CD4-positive, alpha-beta T cell treated with Interleukin-1 beta for 1 hour (primary cell): Measurements from ENCODE around the gene CHST3.
"Not testable (repeated sequence)": the region's sequence is repeated elsewhere in the genome, so short reads cannot be mapped to it uniquely, and the experiment has no call there.

Source experiments
- DNase-seq, 2 donors: peaks; one replicate each; pipeline ENCODE4 v3.0.0-alpha.2; 2020 to 2022

Gene CHST3

DNA sequence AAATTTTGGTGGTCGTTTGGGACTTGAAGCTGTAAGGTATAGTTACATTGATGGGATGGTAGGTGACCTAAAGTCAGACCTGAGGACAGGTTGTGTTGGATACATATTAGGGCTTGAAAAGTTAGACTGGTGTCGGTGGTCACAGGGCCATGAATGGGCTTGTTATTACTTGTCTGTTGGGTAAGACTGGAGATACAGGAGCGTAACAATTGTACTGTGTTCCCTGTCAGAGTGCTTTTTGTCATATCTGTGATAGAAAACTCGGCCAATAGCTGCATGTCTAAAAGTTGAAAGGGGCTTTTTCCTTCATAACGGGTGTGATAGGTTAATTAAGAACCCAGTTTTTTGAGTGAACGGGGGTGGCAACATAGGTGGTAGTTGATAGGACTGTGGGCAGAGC, 13.5 kb upstream of the CHST3 start:
- DNase-seq = no peak

DNA sequence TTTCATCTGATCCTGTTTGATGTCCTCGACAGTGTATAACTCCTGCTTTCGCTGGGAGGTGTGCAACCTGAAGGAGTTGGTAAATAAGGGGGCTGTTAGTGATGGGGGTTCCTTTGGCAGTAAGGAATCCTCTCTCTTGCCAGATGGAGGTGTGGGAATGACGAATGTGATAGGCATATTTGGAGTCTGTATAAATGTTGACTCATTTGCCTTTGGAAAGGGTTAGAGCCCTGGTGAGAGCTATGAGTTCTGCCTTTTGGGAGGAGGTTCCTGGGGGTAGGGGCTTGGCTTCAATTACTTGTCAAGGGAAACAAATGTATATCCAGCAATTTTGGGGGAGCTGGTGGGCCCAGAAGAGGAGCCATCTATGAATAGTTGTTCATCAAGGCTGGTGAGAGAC, 11.4 kb upstream of the CHST3 start:
- no peak for DNase-seq

DNA sequence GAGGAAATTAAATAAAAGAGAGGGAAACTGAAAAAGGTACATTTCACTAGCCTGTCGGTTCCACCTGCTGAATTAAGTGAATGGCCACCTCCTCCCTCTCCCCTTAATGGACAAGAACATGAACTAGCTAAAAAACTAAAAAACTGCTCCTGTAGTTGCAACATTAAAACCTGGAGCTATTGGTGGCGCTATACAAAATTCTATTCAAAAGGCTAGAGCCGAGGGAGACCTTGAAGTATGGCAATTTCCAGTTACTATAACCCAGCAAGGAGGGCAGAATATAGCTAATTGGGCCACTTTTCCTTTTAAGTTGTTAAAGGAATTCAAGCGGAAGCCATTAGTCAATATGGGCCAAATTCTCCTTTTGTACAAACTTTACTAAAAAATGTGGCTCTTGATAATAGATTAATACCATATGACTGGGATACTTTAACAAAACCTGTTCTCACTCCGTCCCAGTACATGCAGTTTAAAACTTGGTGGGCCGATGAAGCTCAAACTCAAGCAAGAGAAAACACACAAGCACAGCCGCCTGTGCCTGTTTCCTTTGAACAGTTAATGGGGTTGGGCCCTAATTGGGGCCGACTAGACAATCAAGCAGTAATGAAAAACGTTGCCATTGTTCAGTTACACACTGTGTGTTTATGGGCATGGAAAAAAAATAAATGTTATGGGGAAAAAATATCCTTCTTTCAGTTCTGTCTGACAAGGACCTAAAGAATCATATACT, 6.5 kb upstream of the CHST3 start:
- no peak for DNase-seq

DNA sequence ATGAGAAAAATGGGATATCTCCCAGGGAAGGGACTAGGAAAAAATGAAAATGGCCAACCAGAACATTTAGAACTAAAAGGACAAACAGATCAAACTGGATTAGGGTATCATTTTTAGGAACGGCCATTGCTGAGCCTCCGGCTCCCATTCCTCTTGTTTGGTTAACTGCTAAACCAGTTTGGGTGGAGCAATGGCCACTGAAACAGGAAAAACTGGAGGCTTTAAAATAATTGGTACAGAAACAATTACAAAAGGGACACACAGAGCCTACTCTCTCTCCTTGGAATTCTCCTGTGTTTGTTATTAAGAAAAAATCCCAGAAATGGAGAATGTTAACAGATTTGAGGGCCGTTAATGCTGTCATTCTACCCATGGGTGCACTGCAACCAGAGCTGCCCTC, 4.7 kb upstream of the CHST3 start:
- DNase-seq = no peak

DNA sequence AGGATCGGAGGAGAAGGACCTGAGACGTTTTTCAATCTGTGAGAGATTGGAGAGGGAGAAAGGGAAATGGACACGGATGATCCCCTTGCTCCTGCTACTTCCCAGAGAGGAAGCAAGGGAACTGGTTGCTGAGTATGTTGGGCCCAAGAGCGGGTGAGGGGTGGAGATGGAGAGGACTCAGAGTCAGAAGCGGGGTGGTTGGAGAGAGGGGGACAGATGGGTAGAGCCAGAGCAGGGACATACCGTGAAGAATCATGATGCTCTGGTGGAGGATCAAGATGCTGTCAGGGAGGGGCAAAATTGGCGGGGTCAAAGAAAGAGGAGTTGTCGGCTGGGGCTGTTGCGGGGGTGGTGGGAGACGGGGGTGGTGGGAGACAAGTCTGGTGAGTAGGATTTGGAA, 2.4 kb upstream of the CHST3 start:
- no peak for DNase-seq

DNA sequence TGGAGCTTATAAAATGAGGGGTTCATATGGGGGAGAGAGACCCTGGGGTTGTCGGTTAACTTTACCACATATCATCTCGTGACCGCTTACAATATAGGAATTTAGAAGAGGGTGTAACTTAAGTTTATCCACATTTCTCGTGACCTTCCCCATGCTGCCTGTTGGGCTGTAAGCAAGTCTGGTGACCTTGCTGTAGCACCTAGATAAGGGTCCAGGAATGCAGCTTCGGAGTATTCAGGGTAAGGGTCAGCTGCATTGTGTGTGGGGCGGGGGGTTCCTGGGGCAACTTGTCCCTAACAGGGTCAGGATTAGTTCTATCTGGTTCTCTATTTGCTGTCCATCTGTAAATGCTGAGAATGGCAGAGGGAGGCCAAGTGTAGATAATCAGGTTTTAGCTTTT, 1.3 kb upstream of the CHST3 start:
- DNase-seq = no peak

DNA sequence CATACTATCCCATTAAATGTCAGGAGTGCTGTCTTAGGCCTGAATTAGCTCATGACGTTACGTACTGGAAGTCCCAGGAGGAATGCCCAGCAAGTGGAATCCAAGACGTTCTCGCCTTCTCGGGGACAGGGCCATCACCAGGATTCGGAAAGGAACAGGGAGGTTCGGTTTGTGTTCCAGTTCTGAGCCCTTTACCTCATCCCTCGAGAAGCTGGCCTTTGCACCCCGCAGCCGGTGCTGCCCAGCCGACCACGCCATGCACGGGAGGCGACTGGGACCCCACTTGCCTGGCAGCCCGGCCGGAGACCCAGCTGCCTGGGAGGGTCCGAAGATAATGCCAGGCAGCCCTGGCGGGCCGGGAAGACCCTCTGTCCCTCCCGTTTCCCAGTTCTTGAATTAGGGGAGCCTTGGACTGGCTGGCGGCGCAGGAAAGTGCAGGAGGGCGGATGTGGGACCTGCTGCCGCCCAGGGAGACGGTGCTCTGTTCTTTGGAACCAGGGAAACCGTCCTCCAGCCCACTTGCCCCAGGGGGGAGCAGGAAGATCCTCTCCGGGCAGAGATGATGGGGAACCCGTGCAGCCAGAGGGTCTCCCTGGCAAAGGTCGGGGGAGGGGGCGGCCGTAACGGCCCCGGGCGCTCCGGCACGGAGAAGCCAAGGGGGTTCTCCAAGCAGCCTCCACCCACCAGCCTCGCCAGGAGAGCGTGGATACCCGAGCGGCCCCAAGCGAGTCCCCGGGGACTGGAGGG, 671 bp upstream of the CHST3 start:
- no peak for DNase-seq

DNA sequence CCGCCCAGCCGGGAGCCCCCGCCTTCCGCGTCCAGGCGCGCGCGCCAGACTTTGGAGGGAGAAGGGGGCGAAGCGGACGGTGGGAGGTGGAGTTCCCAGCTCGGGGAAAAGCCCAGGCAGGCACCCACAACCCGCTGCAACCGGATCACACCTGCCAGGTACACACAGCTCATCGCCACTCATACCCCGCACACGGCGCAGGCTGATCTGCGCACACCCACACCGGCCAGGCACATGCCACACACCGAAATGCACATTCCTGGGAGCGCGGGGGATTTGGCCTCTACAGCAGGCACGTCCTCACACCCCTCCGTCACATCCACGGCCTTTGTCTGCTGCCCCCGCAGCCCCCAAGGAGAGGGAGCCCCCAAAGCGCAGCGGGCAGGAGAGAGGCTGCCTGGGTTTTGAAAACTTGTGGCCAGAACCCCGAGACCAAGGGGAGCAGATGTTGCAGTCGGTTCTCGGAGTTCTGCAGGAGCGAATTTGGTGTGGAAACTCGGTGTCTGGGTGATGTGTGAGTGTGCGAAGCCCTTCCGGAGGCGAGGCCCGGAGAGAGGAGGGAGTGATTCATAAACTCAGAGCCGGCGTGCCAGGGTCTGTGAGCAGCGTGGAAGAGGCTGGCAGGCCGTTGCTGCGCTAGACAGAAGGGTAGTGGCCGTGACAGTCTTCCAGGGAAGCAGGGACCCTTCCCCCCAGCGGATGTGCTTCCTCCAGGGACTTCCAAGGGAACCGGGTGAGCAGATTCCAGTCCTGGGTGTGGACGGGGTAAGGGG, 734 bp downstream of the CHST3 start:
- DNase-seq = no peak

DNA sequence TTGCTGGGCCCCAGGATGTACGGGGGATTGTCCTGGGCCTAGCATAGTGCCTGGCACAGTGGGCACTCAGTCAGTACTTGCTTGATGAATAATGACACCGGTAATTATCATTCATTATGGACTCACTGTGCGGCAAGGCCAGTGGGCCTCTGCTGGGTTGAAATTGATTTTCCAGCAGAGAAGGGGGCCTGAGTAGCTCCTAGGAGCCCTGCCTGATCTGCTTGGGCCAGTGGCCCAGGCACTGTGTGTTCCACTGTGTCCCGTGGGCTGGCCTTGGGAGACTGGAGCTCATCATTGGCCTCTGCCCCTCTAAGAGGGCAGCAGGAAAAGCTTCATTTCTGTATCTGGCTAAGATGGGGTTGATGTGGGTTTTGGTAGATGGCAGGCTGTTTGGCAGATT, 1.4 kb downstream of the CHST3 start:
- no peak for DNase-seq

DNA sequence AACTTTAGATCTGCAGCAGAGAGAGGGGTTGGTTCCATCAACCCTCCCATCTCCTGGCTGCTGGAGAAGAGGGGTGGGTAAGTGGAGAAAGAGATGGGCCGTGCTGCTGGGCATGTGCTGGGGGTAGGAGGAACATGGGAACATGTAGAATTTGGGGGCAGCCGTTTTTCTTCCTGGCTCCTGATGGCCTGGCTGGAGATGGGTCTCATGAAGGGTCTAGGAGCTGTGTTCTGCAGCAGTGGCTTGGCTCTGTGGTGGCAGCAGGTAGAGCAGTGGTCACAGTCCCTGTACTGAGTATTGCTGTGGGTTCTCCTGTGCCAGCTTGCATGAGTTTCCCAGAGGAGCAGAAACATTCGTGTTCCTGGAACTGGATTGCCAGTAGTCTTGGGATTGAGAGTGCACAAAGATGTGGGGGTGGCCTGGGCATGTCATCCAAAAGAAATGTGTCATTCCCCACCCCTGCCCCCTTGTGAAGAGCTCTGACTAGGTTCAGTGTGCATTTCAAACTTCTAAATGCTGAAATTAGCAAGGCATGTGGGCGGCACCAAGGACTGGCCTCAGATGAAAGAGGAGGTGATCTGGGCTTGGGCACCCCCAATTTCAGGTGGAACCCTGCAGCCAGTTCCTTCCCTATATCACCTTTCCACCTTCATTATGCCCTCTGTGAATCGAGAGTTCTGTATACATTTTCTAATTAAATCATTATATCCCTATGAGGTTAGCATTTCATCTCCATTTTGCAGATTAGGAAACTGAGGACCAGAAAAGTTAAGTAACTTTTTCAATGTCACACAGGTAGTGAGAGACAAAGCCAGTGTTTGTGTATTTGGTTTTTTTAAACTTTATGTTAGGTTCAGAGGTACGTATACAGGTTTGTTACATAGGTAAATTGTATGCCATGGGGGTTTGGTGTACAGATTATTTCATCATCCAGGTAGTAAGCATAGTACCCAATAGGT, 2.1 kb downstream of the CHST3 start:
- DNase-seq = no peak

DNA sequence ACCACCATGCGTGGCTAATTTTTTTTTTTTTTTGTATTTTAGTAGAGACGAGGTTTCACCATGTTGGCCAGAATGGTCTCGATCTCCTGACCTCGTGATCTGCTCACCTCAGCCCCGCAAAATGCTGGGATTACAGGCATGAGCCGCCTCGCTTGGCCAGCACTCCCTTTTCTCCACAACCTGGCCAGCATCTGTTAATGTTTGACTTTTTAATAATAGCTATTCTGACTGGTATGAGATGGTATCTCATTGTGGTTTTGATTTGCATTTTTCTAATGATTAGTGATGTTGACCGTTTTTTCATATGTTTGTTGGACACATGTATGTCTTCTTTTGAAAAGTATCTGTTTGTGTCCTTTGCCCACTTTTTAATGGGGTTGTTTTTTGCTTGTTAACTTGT, 3.8 kb downstream of the CHST3 start:
- DNase-seq = not testable (repeated sequence)

DNA sequence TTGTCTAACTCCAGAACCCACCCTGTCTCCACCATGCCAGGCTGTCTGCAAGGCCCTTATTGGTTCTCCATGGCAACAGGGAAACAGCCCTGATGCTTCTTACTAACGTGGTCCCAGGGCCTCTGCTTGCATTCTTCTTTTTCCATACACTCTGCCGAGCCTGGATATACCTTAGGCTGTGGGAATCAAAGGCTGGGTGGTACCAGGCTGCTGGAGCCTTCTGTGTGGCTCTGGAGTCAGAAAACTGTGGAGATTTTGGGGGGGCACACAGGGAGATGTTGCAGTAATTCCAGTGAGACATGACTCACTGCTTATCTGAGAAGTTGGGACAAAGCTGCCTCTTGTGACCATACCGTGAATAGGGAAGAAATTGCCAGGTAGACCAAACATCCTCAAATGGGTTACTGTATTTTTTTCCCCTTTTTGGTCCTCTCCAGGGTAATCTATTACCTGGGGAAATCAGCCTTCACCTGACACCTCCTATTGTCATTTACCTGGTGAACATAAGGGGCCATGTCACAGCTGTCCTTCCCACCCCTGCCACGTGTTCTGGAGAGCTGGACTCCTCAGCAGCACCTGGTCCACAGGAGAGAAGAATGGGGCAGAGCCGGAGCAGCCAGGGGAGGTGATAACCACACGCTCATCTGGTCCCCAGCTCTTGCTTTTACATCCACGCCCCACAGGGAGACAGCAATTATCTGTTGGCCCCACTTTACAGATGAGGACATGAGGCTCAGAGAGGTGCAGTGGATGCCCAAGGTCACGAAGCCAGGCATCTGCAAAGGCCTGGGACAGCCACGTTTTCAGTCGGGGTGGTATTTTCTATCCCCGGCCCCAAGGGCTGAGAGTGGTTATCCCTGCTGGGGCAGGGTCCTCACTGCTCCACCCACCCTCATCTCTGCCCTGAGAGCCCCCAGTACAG, 4.6 kb downstream of the CHST3 start:
- no peak for DNase-seq

DNA sequence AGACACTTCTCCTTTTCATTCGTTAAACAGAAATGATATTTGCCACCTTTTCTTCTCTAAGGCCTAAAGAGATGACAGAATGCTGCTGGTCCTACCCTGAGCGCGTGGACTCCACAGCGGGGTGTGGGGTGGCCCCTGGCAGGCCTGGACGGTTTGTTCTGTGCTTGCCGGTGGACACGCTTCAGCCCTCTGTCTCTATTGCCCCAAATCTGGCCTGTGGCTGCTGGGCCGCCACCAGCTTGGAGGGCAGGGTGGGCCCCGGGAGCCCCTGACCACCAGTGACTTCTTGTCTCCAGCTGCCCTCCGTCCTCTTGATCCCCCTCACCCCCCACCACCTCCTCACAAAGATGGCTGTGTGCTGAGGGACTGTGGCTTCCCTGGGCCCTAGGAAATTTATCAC, 5.7 kb downstream of the CHST3 start:
- DNase-seq = no peak

DNA sequence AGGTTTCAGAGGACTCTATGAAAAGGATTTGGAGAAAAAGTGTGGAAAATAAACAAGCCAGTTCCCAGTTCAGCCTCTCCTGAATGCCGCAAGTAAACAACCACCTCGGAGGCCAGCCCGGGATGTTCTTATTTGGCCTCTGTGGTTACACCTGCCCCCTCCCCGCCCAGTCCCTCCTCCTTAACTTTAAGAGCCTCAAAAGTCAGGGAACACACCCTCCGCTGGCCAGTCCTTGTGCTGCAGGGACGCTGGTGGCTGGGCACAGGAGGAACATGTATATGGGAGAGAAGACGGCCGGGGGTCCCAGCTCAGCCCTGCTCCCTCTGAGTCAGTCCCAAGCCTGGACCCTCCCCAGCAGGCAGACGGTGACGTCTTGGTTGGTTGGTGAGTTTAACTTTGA, 6.1 kb downstream of the CHST3 start:
- DNase-seq = no peak

DNA sequence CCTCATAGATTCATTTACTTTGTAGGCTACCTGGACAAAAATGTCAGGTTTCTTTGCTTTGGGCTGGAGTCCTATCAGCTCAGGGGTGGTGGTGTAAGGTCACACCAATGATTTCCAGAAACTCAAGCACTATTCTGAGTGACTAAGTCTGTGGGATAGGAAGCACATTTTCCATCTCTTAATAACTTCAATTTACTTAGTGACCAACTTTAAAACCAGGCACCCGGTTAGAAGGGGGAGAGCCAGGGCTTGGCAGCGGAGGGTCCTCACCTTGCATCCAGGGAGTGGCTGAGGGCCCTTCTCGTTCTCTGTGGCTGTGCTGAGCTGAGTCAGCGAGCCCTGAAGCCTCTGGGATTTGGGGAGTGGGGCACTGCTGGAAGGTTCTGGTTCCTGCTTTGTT, 6.7 kb downstream of the CHST3 start:
- no peak for DNase-seq

DNA sequence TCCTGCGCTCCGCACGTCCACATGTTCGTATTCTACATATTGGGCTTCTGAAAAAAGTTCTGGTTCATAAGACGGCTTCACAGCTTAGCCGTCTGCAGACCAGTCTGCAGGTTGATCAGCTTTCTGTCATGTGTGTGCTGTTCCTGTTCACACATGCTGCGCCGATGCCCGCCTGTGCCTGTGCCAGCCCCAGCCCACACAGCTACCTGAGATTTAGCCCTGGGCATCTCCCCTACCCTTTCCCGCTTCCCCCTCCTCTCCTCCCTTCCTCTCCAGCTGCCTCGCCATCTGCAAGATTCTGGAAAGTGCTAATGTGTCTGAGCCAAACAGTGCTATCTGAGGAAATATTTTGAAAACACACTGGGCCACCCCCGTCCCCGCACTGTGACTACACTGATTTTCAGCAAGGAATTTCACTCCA, 7.1 kb downstream of the CHST3 start:
- no peak for DNase-seq

DNA sequence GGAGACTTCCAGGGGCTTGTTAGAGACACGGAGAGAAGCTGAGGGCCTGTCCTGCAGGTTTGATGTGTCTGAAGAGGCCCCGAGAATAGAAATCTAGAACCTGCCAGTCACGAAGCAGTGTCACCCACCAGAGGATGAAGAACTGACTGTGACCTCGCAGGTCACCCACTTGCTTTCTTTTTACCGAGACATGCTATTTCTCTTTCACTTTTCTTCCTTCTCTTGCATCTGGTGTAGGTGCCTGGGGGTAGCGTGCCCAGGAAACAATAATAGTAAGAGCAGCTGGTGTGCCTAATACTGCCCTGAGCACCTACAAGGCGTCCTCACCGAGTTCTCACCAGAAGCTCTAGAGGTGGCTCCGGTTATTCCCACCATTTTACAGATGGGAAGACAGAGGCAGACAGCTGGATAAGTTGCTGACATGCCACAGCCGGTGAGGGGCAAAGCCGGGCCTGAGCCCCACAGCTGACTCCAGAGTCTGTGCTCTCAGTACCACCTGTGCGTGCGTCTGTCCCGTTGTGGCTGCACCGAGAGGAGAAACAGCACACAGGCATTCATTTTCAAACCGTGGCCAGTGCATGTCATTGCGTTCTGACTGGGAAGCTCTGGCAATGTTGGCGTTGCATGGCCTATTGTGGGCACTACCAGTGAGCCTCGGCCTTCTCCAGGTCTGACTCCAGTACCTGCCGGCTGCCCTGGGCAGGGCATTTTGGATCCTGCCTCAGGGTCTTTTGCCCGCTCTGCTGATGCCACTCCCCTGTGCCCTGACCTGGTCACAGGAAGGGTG, 7.8 kb downstream of the CHST3 start:
- DNase-seq = no peak

DNA sequence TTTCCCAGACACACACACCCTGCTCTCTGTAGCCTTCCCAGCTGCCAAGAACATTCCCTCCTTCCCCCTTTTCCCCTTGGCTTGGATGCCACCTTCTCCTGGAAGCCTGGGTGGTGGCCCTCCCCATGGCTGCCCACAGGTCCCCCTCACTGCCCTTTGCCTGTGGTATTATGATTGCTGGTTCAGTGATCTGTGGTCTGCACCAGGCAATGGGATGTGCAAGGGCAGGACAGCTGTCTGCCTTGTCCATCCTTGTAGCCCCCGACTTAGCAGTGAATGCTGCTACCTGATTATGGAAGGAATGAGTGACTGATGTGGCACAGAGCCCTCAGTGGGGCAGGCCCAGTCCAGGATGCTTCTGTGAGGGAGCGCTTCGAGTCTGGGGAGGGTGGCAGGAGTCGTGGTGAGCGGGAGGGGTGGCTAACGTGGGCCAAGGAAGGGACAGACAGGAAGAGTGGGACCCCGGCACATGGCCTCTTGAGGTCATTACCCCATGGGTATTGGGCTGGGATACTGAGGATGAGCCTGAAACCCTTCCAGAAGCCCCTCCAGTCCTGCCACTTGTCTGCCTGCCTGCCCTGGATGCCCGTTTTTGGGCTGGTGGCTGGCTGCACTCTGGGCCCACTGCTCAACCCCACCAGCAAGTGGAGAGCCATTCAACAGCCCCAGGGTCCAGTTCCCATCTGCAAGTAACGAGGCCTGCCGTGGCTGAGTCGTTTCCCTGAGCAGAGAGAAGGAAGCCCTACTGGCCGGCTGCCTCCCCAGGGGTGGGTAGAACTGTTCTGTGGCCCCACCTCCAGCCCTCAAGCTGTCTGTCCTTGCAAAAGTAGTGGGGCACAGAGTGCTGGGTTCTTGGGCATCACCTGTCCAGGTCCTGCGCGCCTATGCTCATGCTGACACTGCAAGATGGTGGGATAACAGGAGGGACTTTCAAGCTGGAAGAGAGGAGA, 8.8 kb downstream of the CHST3 start:
- DNase-seq = no peak

DNA sequence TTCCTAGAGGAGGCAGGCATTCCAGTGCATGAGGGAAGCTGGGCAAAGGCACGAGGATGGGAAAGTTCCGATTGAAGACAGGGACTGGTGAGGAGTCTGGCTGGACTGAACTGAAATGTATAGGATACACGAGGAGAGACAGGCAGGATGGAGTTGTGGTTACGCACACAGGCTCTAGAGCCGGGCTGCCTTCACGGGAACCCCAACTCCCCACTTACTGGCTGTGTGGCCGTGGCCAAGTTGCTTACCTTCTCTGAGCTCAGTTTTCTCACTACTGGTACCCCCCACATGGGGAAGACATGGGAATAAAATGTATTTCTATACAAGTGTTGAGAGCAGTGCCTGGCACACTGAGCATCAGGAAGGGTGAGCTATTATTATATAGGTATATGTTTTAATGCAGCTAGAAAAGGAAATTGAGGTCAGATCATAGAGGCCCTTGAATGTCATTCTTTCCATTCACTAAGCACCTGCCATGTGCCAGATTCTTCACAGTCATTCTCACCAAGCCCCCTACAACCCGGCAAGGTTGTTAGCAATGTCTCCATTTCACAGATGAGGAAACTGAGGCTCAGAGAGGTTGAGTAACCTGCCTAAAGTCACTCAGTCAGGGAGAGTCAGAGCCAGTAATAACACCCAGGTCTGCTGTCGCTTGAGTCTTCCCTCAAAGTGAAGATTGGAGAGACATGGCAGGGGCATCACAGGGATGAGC, 9.7 kb downstream of the CHST3 start:
- no peak for DNase-seq
